Heart right ventricle (tissue), 16 donors: ENCODE measurements around the gene FARP2. TPM values are rescaled to one million over a fixed set of nuclear protein-coding genes. Genes with fewer than 3 reads are reported as not detected.

ENCODE experiments used
- ATAC-seq, 8 donors: fragments of 200-7000 bp; cut with Tn5 transposase; one replicate each; pipeline ENCODE4 v1.9.1; 2020; ENCODE audit warnings: mild to moderate bottlenecking in 8 of 8, moderate library complexity in 8 of 8, moderate number of reproducible peaks in 1 of 8
- DNase-seq, 2 donors: peaks; one replicate each; pipeline ENCODE4 v3.0.0-alpha.2; 2020
- H3K27ac ChIP-seq, 10 donors: fragments of 200-600 bp; sonication (generic) in 2 of 10; one replicate each; pipeline versions ENCODE4 v1.5.0 to v1.8.0; 2020 to 2022; ENCODE audit warnings: mild to moderate bottlenecking in 3 of 10
- H3K27me3 ChIP-seq, 7 donors: fragments of 200-600 bp; one replicate each; pipeline ENCODE4 v1.8.0; 2021 to 2022; ENCODE audit warnings: mild to moderate bottlenecking in 2 of 7
- H3K36me3 ChIP-seq, 9 donors: fragments of 200-600 bp; sonication (generic) in 1 of 9; one replicate each; pipeline versions ENCODE4 v1.5.0 to v1.8.0; 2020 to 2022; ENCODE audit warnings: mild to moderate bottlenecking in 2 of 9
- H3K4me1 ChIP-seq, 9 donors: fragments of 200-600 bp; sonication (generic) in 1 of 9; one replicate each; pipeline versions ENCODE4 v1.5.0 to v1.8.0; 2020 to 2022; ENCODE audit warnings: mild to moderate bottlenecking in 4 of 9
- H3K4me3 ChIP-seq, 10 donors: fragments of 200-600 bp; sonication (generic) in 2 of 10; one replicate each; pipeline versions ENCODE4 v1.5.0 to v1.8.0; 2020 to 2022; ENCODE audit warnings: mild to moderate bottlenecking in 7 of 10, moderate library complexity in 2 of 10
- H3K9me3 ChIP-seq, 11 donors: fragments of 200-600 bp in 10 of 11; sonication (generic) in 2 of 11; one replicate each; pipeline versions ENCODE4 v1.5.0 to v1.8.0; 2013 to 2022; ENCODE audit warnings: mild to moderate bottlenecking in 2 of 11, control low read depth in 1 of 11, moderate library complexity in 1 of 11
- CTCF ChIP-seq, 9 donors: fragments of 200-600 bp; sonication (generic) in 2 of 9; IDR thresholded peaks; one replicate each; pipeline versions ENCODE4 v1.5.0 to v1.8.0; 2021 to 2022; ENCODE audit warnings: antibody characterized with exemption in 9 of 9, mild to moderate bottlenecking in 5 of 9, moderate library complexity in 1 of 9
- WGBS, 2 donors: extraction: QIAGEN DNeasy Blood & Tissue Kit; methylation state at CpG; one replicate each; pipeline ENCODE4 v1.1.7; 2013; ENCODE audit warnings: inconsistent platforms in 1 of 2; 5-methylcytosine and 5-hydroxymethylcytosine counted together
- intact Hi-C, 10 donors: fragments of 100-400 bp; cut with DNase I; formaldehyde crosslinking; loops; one replicate each; pipeline versions ENCODE4 v1.11.1 to v1.14.2; 2022
- polyA plus RNA-seq, 2 donors: library from polyadenylated mRNA; stranded (reverse); fragments of 200-250 nt; gene quantifications; one replicate each; pipeline ENCODE4 v1.2.3, GENCODE V29; 2013
- total RNA-seq, 10 donors: library from RNA; stranded (reverse); fragmentation: NEBNext Ultra II Directional in 3 of 10; extraction: Animal tissue kit (Norgen Biotek cat#: 25700) in 3 of 10; gene quantifications; one replicate each; pipeline versions ENCODE4 v1.2.1 to v1.2.4, GENCODE V29; 2021 to 2023
- donor health status: Arrhythmogenic right ventricular cardiomyopathy.
- donor health status: ischemic (EF 13 %, LVEDD 7.1; RV severe dilation, severe dysfunction).
- donor health status: healthy with polysubstance abuse.
- donor health status: DM: no; HTN: yes; CAD: no.
- donor health status: DM: no; HTN: no; CAD: no.
- donor health status: ischemic (EF 25% LVEDD 6.9; RV normal size, moderate dysfunction).
- donor health status: ischemic (EF 25% LVEDD 5.7; RV mildly dilated, moderate dysfunction).
- donor health status: healthy.
- donor health status: DM: yes; HTN: yes; CAD: no.
- donor health status: Ischemic cardiomyopathy.
- donor health status: ischemic (EF 35%, LVEDD 5.7; RV mildly dilated, moderate dysfunction).
- donor health status: nonischemic (EF 11% LVEDD 7.7; RV severe dilation, severe dysfunction).
- donor health status: DM: yes; HTN: yes; CAD: no.
- donor health status: PGD.
- donor health status: ischemic (EF 29% LVEDD 5.4; RV normal size, mild dysfunction).
- donor health status: nonischemic (EF 23%, LVEDD 6.1; RV moderate dilation, normal function).

FARP2 gene
- total and polyA plus RNA-seq, 12 donors, result 7.1 to 23.6 (median 19.3) TPM

- H3K9me3 ChIP-seq, result no peaks in the 10 kb centered on the region
- peak overlapping the region; percentile 75 to 94 (median 88) for H3K27ac ChIP-seq
- peak in 5 of 9 donors; percentile 16 to 43 (median 34) for TF ChIP-seq CTCF (IDR thresholded peaks at IDR 0.05)
- peaks cover 0 to 13% (median 0%) of the 10 kb centered on the region in 9 donors for H3K36me3 ChIP-seq
- peak; percentile 4 to 56 (median 26) for ATAC-seq
- peaks cover 23 to 44% (median 35%) of the 10 kb centered on the region in 9 donors for H3K4me1 ChIP-seq
- H3K4me3 ChIP-seq, result peak overlapping the region; percentile 75 to 98 (median 90)
- WGBS, 2 donors, result 1% methylated on average over 61 to 67 of the region's 67 CpGs
- H3K27me3 ChIP-seq, result no peaks in the 10 kb centered on the region
- intact Hi-C loops, result loop anchor here in 6 of 10 donors (2.0 to 10.0 kb wide), 6 partner anchors 105 to 225 kb away; partner anchors contain the start of genes ATG4B (in 1 of the 6), D2HGDH (in 1 of the 6) and THAP4 (in 1 of the 6)
- peak in 1 of 2 donors; percentile 32 for DNase-seq
Observed at GRCh38 chr2:241507430-241508239, 151.6 kb downstream of the FARP2 start.

GRCh38 chr2:241508240-241509154 is 152.4 kb downstream of the FARP2 start, which contains the start of gene STK25:
TSS of gene STK25 (minus strand) at chr2:241508584. CDS start at chr2:241508035, 549 bp downstream.
- intact Hi-C loops, result loop anchor here in 6 of 10 donors (2.0 to 10.0 kb wide), 6 partner anchors 104 to 224 kb away; partner anchors contain the start of genes ATG4B (in 1 of the 6), D2HGDH (in 1 of the 6) and THAP4 (in 1 of the 6)
- peak within 1 kb of the TSS; percentile 75 to 94 (median 88) for H3K27ac ChIP-seq

GRCh38 chr2:241509155-241509784 is 153.2 kb downstream of the FARP2 start:
- no peaks in the 10 kb centered on the region for H3K27me3 ChIP-seq
- intact Hi-C loops, result loop anchor here in 6 of 10 donors (2.0 to 10.0 kb wide), 6 partner anchors 103 to 223 kb away; partner anchors contain the start of genes ATG4B (in 1 of the 6), D2HGDH (in 1 of the 6) and THAP4 (in 1 of the 6)
- H3K27ac ChIP-seq, result peak overlapping the region in 9 of 10 donors; percentile 81 to 94 (median 88)
- H3K4me1 ChIP-seq, result peaks cover 23 to 42% (median 35%) of the 10 kb centered on the region in 9 donors
- peaks cover 0 to 7% (median 0%) of the 10 kb centered on the region in 9 donors for H3K36me3 ChIP-seq
- peak in 3 of 8 donors; percentile 0 to 3 (median 1) for ATAC-seq
- 21 to 24% methylated on average over 24 of the region's 24 CpGs for WGBS, 2 donors
- DNase-seq, result no peak
- H3K4me3 ChIP-seq, result peak overlapping the region; percentile 75 to 98 (median 90)
- no peak for TF ChIP-seq CTCF (IDR thresholded peaks at IDR 0.05)
- no peaks in the 10 kb centered on the region for H3K9me3 ChIP-seq

More at GRCh38 chr2:241508240-241509154, 152.4 kb downstream of the FARP2 start, which contains the start of gene STK25:
- H3K27me3 ChIP-seq, result no peaks in the 10 kb centered on the region
- H3K4me1 ChIP-seq, result peaks cover 23 to 44% (median 35%) of the 10 kb centered on the region in 9 donors
- H3K4me3 ChIP-seq, result peak within 1 kb of the TSS; percentile 75 to 98 (median 90)
- peak in 1 of 9 donors; percentile 0 for TF ChIP-seq CTCF (IDR thresholded peaks at IDR 0.05)
- DNase-seq (peak; percentile 97 to 99), ATAC-seq (peak; percentile 97 to 99 (median 98))
- H3K9me3 ChIP-seq, result no peaks in the 10 kb centered on the region
- 1% methylated on average over 90 to 121 of the region's 122 CpGs for WGBS, 2 donors
- H3K36me3 ChIP-seq, result peaks cover 0 to 13% (median 0%) of the 10 kb centered on the region in 9 donors
